ENCODE measurements around the gene PSMD9.
A peak's percentile ranks its signal among the peaks of the same experiment; 100 is the strongest.

The PSMD9 gene

DNA sequence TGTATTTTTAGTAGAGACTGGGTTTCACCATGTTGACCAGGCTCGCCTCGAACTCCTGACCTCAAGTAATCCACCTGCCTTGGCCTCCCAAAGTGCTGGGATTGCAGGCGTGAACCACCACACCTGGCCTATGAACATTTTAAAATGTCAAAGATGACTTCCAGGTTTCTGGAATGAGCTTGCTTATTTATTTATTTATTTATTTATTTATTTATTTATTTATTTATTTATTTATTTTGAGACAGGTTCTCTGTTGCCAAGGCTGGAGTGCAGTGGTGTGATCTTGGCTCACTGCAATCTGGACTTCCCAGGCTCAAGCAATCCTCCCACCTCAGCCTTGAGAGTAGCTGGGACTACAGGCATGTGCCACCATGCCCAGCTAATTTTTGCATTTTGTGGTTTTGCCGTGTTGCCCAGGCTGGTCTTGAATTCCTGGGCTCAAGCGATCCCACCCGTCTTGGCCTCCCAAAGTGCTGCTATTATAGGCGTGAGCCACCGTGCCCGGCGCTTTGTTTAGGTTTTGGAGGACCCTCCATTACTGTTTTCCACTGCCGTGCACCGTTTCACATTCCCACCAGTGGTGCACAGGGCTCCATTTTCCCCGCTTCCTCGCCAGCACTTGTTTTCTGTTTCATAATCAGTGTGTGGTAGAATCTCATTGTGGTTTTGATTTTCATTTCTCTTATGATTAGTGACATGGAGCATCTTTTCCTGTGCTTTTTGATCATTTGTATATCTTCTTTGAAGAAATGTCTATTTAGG lies 23.4 kb downstream of the PSMD9 start:
- no peak for DNase-seq (ENCODE audit: low read depth)
- TF ChIP-seq, protein P1, sequence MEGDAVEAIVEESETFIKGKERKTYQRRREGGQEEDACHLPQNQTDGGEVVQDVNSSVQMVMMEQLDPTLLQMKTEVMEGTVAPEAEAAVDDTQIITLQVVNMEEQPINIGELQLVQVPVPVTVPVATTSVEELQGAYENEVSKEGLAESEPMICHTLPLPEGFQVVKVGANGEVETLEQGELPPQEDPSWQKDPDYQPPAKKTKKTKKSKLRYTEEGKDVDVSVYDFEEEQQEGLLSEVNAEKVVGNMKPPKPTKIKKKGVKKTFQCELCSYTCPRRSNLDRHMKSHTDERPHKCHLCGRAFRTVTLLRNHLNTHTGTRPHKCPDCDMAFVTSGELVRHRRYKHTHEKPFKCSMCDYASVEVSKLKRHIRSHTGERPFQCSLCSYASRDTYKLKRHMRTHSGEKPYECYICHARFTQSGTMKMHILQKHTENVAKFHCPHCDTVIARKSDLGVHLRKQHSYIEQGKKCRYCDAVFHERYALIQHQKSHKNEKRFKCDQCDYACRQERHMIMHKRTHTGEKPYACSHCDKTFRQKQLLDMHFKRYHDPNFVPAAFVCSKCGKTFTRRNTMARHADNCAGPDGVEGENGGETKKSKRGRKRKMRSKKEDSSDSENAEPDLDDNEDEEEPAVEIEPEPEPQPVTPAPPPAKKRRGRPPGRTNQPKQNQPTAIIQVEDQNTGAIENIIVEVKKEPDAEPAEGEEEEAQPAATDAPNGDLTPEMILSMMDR (conservative IDR thresholded peaks at IDR 0.05; ENCODE audit: low read length): no peak
- no peak overlapping the region for H3K4me3 ChIP-seq (ENCODE audit: low read length)

DNA sequence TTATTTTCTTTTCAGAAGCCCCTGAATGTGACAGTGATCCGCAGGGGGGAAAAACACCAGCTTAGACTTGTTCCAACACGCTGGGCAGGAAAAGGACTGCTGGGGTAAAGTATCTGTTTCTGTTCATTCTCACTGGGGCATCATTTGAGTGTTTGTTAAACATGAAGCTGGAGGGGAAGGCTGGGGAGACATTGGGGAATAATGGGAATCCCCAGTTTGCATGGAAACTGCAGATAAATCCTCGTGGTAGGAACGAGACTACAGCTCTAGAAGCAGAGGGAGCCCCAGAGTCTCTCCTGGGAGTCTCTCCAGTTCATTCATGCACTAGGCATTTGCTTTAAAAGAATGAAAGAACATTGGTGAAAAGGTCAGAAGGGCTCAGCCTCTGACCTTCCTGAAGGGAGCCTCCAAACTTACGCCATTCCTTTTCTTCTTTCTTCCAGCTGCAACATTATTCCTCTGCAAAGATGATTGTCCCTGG lies 27.3 kb downstream of the PSMD9 start:
- TF ChIP-seq, protein P1 (conservative IDR thresholded peaks at IDR 0.05; ENCODE audit: low read length): no peak
- H3K4me3 ChIP-seq (ENCODE audit: low read length): no peak overlapping the region
- DNase-seq (ENCODE audit: low read depth): no peak

DNA sequence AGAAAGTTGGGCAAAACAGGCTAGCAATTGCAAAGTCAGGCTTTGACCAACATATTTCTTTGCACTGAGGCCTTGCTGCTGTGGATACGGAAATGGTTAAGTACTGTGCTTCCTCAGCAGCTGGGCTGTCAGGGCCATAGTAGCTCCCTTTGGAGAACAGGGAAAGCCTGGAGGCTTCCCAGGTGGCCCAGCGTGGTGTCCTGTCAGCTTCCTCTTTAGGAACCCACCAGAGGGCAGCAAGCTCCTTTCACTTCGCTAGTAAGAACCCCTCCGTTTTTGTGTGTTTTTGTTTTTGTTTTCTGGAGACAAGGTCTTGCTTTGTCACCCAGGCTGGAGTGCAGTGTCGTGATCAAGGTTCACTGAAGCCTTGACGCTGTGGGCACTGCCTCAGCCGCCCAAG lies 28.1 kb downstream of the PSMD9 start:
- no peak overlapping the region for H3K4me3 ChIP-seq (ENCODE audit: low read length)
- TF ChIP-seq, protein P1 (conservative IDR thresholded peaks at IDR 0.05; ENCODE audit: low read length): peak; percentile 45
- peak; percentile 48 for DNase-seq (ENCODE audit: low read depth)

DNA sequence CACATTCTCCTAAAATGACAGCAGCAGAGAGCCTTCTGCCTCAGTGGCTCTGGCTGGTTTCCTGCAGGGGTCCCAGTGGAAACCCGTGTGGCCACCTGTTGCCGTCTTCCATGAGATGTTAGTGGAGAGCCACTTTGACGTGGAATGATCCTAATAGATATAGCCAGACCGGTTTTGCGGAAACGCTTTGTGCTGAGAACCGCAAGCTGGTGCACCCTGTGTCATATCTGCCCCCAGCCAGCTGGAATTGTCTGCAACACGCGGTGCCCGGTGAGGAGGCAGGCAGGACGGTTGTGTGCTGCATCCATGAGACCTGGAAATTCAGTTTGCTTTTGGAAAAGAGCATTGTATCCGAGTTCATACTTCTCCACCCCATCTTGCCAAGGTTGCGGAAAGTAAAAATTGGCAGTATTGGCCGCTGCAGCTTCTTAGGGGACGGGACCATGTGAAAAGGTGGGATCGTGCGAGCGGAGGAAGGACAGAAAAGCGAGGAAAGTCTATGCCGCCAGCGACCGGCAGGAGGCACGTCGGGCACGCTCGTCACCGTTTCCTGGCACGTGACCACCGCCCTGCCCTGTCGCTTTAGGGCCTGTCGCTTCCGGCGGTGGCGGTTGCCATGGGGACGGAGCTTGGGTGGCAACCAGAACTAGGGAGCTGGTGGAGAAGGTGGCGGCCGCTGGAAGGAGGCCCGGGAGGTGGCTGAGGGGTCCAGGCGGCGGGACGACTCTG lies 29.5 kb downstream of the PSMD9 start, which contains the start of gene CFAP251:
CFAP251 (plus strand) TSS at position 643 of the 729 bp plus-strand sequence. CDS start 2,714 bp downstream, outside the sequence.
- TF ChIP-seq, protein P1 (conservative IDR thresholded peaks at IDR 0.05; ENCODE audit: low read length): peak; percentile 54
- DNase-seq (ENCODE audit: low read depth): peak; percentile 78
- peak within 1 kb of the TSS; percentile 45 for H3K4me3 ChIP-seq (ENCODE audit: low read length)

DNA sequence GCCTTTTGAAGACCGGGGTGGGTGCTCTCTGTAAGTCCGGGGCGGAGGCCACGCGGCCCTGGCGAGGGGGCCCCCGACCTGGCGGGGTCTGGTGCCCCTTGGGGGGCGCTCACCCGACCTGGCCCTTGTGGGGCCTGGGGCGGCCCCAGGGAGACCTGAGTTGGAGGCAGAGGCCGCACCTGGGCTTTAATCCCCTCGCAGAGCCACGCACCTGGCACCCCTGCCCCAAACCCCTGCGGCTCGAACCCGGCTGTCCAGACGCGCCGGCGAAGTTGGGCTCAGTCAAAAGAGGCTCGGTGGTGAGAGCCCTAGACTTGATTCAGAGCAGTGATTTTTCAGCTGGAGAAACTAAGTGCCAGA lies 30.1 kb downstream of the PSMD9 start:
- no peak for DNase-seq (ENCODE audit: low read depth)
- peak overlapping the region; percentile 45 for H3K4me3 ChIP-seq (ENCODE audit: low read length)
- TF ChIP-seq, protein P1 (conservative IDR thresholded peaks at IDR 0.05; ENCODE audit: low read length): no peak

DNA sequence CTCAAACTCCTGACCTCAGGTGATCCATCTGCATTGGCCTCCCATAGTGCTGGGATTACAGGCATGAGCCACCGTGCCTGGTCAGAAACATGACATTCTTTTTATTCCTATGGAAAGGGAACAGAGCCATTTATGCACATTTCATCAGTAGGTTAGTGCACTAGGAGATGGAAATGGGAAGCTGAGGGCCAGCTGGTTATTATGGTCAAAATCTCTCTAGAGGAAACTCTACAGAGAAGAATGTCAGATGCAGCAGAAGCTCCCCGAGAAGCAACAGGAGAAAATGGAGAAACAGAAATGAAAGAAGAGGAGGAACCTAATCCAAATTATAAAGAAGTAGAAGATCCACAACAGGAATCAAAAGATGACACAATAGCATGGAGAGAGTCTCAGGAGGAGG lies 32.5 kb downstream of the PSMD9 start:
- H3K4me3 ChIP-seq (ENCODE audit: low read length): no peak overlapping the region
- DNase-seq (ENCODE audit: low read depth): no peak
- TF ChIP-seq, protein P1 (conservative IDR thresholded peaks at IDR 0.05; ENCODE audit: low read length): no peak

DNA sequence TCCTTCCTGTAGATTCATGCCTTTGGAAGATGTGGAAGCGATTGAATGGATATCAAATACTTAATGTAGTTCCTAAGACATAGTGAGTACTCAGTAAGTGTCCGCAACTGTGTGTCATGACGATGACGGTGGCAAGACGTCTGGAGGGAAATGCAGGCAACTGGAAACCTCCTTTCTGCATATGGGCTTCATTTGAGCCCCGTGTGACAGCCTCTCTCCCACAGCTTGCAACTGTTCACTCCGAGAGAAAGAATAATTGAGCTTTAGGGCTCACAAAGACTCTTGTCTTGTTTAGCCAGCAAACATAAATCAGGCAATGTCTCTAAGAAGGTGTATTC lies 36.7 kb downstream of the PSMD9 start:
- H3K4me3 ChIP-seq (ENCODE audit: low read length): peak overlapping the region; percentile 42
- TF ChIP-seq, protein P1 (conservative IDR thresholded peaks at IDR 0.05; ENCODE audit: low read length): no peak
- DNase-seq (ENCODE audit: low read depth): peak; percentile 88
